ENCODE measurements around the gene ACTL7B.
"Not testable (repeated sequence)": the region's sequence is repeated elsewhere in the genome, so short reads cannot be mapped to it uniquely, and the experiment has no call there.

ACTL7B gene

GRCh38 chr9:108842610-108843295 lies 13.0 kb downstream of the ACTL7B start:
- no peak for DNase-seq

GRCh38 chr9:108839561-108839960 lies 16.2 kb downstream of the ACTL7B start:
- DNase-seq: not testable (repeated sequence)

- no peak for DNase-seq
Observed at GRCh38 chr9:108838017-108838416, 17.8 kb downstream of the ACTL7B start.

GRCh38 chr9:108837530-108837929 lies 18.3 kb downstream of the ACTL7B start:
- no peak for DNase-seq

- DNase-seq: no peak
Observed at GRCh38 chr9:108836781-108837180, 19.0 kb downstream of the ACTL7B start.

- no peak for DNase-seq
Observed at GRCh38 chr9:108836319-108836718, 19.5 kb downstream of the ACTL7B start.

- DNase-seq: no peak
Observed at GRCh38 chr9:108835831-108836230, 20.0 kb downstream of the ACTL7B start.

- DNase-seq: no peak
Observed at GRCh38 chr9:108834959-108835665, 20.7 kb downstream of the ACTL7B start.

- no peak for DNase-seq
Observed at GRCh38 chr9:108832179-108832500, 23.6 kb downstream of the ACTL7B start.

GRCh38 chr9:108831496-108832178 lies 24.1 kb downstream of the ACTL7B start:
- no peak for DNase-seq

GRCh38 chr9:108830272-108830671 lies 25.5 kb downstream of the ACTL7B start:
- no peak for DNase-seq

GRCh38 chr9:108823829-108824228 lies 32.0 kb downstream of the ACTL7B start:
- DNase-seq: no peak

GRCh38 chr9:108816037-108816436 lies 39.7 kb downstream of the ACTL7B start:
- DNase-seq: no peak

GRCh38 chr9:108815156-108815555 lies 40.6 kb downstream of the ACTL7B start:
- DNase-seq: no peak

GRCh38 chr9:108813951-108814601 lies 41.7 kb downstream of the ACTL7B start:
- DNase-seq: peak; percentile 54

GRCh38 chr9:108812396-108813025 lies 43.3 kb downstream of the ACTL7B start:
- DNase-seq: no peak

GRCh38 chr9:108811944-108812343 lies 43.8 kb downstream of the ACTL7B start:
- no peak for DNase-seq

GRCh38 chr9:108809269-108809668 lies 46.5 kb downstream of the ACTL7B start:
- no peak for DNase-seq

All from midbrain (tissue), 1 donor.